Transverse colon (tissue), 3 donors: ENCODE results near the gene SUMO1.

Experiments
- CTCF ChIP-seq, 5 experiments: fragments of 200-600 bp in 3 of 5; fragments of 450-650 bp in 2 of 5; sonication (generic) in 3 of 5; IDR thresholded peaks; 1 replicate in 2 of 5; 2 replicates in 3 of 5; pipeline ENCODE4 v1.5.1; 2016 to 2017; ENCODE audit warnings: antibody characterized with exemption in 5 of 5, inconsistent platforms in 3 of 5, mild to moderate bottlenecking in 2 of 5, moderate library complexity in 1 of 5
- EP300 ChIP-seq: sonication (generic); formaldehyde crosslinking; IDR thresholded peaks from one replicate; pipeline ENCODE4 v1.6.1; 2017; ENCODE audit warnings: antibody characterized with exemption, low read depth
- POLR2A ChIP-seq: fragments of 450-650 bp; IDR thresholded peaks from one replicate; pipeline ENCODE4 v1.6.1; 2016; ENCODE audit warnings: antibody characterized with exemption, mild to moderate bottlenecking, moderate library complexity

- no peak for TF ChIP-seq CTCF (IDR thresholded peaks at IDR 0.05)
- TF ChIP-seq EP300: no peak
- no peak for TF ChIP-seq POLR2A
Observed at GRCh38 chr2:202261531-202261930, 23.1 kb upstream of the SUMO1 start.
